PC-9 (cell line): Measurements from ENCODE around the gene CR1. TPM values are rescaled to one million over a fixed set of nuclear protein-coding genes. Genes with fewer than 3 reads are reported as not detected.
"Not testable (repeated sequence)": the region's sequence is repeated elsewhere in the genome, so short reads cannot be mapped to it uniquely, and the experiment has no call there.

Source experiments
- BruUV-seq: library from RNA; stranded (reverse); fragments of 400-500 nt; replicated peaks from 2 replicates; lab custom pipeline; 2021; lab: Mats Ljungman, UMichigan
- CTCF ChIA-PET: fragments of 300-600 bp; sonication (Branson Sonifier 250); formaldehyde crosslinking; loops from one replicate; lab custom pipeline; 2022; ENCODE audit warnings: antibody characterized with exemption; lab: Charles Lee
- POLR2A ChIA-PET: fragments of 300-600 bp; sonication (Branson Sonifier 250); formaldehyde crosslinking; loops from one replicate; lab custom pipeline; 2022; ENCODE audit warnings: antibody characterized with exemption; ENCODE audit not compliant: unreplicated experiment; lab: Charles Lee
- DNase-seq, 2 experiments: peaks; one replicate each; pipeline versions ENCODE4 v3.0.0 to v3.0.0-alpha.2; 2015 to 2022; ENCODE audit warnings: mixed read lengths in 1 of 2
- H2AFZ ChIP-seq: fragments of 200-600 bp; sonication (generic); 2 replicates; pipeline ENCODE4 v1.8.1; 2017; ENCODE audit warnings: antibody characterized with exemption
- H3F3A ChIP-seq: fragments of 200-600 bp; sonication (generic); 2 replicates; pipeline ENCODE4 v1.8.1; 2017; ENCODE audit warnings: antibody characterized with exemption, mild to moderate bottlenecking, low read depth; ENCODE audit not compliant: insufficient read depth
- H3K27ac ChIP-seq: fragments of 200-600 bp; sonication (generic); 2 replicates; pipeline ENCODE4 v1.6.1; 2016; ENCODE audit warnings: mixed run types
- H3K27me3 ChIP-seq: fragments of 200-600 bp; sonication (generic); 2 replicates; pipeline ENCODE4 v1.6.1; 2016; ENCODE audit warnings: low read depth, mixed run types; ENCODE audit not compliant: insufficient read depth
- H3K36me3 ChIP-seq: fragments of 200-600 bp; sonication (generic); 2 replicates; pipeline ENCODE4 v1.6.1; 2016; ENCODE audit warnings: low read depth, mixed run types
- H3K4me1 ChIP-seq: fragments of 200-600 bp; sonication (generic); replicated peaks from 2 replicates; pipeline ENCODE4 v1.6.1; 2016; ENCODE audit warnings: mixed run types; ENCODE audit not compliant: insufficient read depth
- H3K4me2 ChIP-seq: fragments of 200-600 bp; sonication (generic); 2 replicates; pipeline ENCODE4 v1.6.1; 2017; ENCODE audit warnings: mixed run types
- H3K4me3 ChIP-seq: fragments of 200-600 bp; sonication (generic); 2 replicates; pipeline ENCODE4 v1.6.1; 2016; ENCODE audit warnings: mixed run types
- H3K79me2 ChIP-seq: fragments of 200-600 bp; sonication (generic); 2 replicates; pipeline ENCODE4 v1.6.1; 2017; ENCODE audit warnings: low read depth, mixed run types
- H3K9me2 ChIP-seq: fragments of 200-600 bp; sonication (generic); 2 replicates; pipeline ENCODE4 v1.8.1; 2017; ENCODE audit warnings: mild to moderate bottlenecking; ENCODE audit not compliant: insufficient read depth
- H3K9me3 ChIP-seq: fragments of 200-600 bp; sonication (generic); 2 replicates; pipeline ENCODE4 v1.8.1; 2016; ENCODE audit warnings: low read depth; ENCODE audit not compliant: insufficient read depth
- H4K20me1 ChIP-seq: fragments of 200-600 bp; sonication (generic); 2 replicates; pipeline ENCODE4 v1.8.1; 2017; ENCODE audit not compliant: insufficient read depth
- EZH2 ChIP-seq: fragments of 200-600 bp; sonication (generic); IDR thresholded peaks from 2 replicates; pipeline ENCODE4 v1.8.0; 2017; ENCODE audit warnings: antibody characterized with exemption, low read depth
- intact Hi-C: fragments of 100-400 bp; cut with micrococcal nuclease; formaldehyde crosslinking; loops from one replicate; pipeline ENCODE4 v1.10.0; 2022; ENCODE audit not compliant: unreplicated experiment
- total RNA-seq: library from RNA; stranded (reverse); gene quantifications from 2 replicates; pipeline ENCODE4 v1.2.3, GENCODE V29; 2021
- TF ChIP-seq, protein P1 (sequence below): fragments of 200-600 bp; sonication (generic); conservative IDR thresholded peaks from 2 replicates; pipeline ENCODE4 v1.6.1; 2017; ENCODE audit warnings: mixed run types, antibody characterized with exemption, mild to moderate bottlenecking, moderate library complexity

CR1 gene
- total RNA-seq, 1 experiment from 2014 or later = not detected

DNA sequence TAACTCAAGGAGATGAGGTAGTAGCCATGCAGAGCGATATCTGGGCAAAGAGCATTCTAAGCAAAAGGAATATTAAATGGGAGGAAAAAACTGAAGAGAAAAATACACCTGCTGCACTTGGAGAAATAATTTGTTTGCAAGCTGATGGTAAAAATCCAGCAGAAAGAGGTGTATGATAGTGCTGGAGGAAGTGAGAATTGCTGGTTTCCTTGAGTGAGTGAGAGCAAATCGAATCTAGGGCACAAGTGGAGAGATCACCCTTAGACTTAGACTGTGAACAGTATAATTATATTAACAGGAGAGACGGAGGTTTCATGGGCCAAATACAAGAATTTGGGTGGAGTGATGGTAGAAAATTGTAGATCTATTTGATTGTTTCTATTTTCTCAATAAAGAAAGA, 2.7 kb upstream of the CR1 start:
- H3K4me1 ChIP-seq = no peaks in the 10 kb centered on the region
- H3K27ac ChIP-seq = no peak overlapping the region
- no peaks in the 10 kb centered on the region for H4K20me1 ChIP-seq
- no peaks in the 10 kb centered on the region for H3K27me3 ChIP-seq
- H3K36me3 ChIP-seq = no peaks in the 10 kb centered on the region
- ChIA-PET CTCF (interaction anchor here (0.5 kb wide), 1 partner anchor 956 kb away, joined by 12 read pairs; no protein-coding TSS in a partner anchor), POLR2A (no interaction called here)
- no peaks in the 10 kb centered on the region for H3K9me2 ChIP-seq
- no peak overlapping the region for H2AFZ ChIP-seq
- no peak for DNase-seq
- H3F3A ChIP-seq = no peaks in the 10 kb centered on the region
- intact Hi-C loops = no loop called here
- no peaks in the 10 kb centered on the region for H3K79me2 ChIP-seq
- BruUV-seq = no TSS peak
- TF ChIP-seq EZH2 = no peak
- TF ChIP-seq, protein P1, sequence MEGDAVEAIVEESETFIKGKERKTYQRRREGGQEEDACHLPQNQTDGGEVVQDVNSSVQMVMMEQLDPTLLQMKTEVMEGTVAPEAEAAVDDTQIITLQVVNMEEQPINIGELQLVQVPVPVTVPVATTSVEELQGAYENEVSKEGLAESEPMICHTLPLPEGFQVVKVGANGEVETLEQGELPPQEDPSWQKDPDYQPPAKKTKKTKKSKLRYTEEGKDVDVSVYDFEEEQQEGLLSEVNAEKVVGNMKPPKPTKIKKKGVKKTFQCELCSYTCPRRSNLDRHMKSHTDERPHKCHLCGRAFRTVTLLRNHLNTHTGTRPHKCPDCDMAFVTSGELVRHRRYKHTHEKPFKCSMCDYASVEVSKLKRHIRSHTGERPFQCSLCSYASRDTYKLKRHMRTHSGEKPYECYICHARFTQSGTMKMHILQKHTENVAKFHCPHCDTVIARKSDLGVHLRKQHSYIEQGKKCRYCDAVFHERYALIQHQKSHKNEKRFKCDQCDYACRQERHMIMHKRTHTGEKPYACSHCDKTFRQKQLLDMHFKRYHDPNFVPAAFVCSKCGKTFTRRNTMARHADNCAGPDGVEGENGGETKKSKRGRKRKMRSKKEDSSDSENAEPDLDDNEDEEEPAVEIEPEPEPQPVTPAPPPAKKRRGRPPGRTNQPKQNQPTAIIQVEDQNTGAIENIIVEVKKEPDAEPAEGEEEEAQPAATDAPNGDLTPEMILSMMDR = no peak
- H3K4me2 ChIP-seq = no peak overlapping the region
- H3K9me3 ChIP-seq = no peaks in the 10 kb centered on the region
- H3K4me3 ChIP-seq = no peak overlapping the region

DNA sequence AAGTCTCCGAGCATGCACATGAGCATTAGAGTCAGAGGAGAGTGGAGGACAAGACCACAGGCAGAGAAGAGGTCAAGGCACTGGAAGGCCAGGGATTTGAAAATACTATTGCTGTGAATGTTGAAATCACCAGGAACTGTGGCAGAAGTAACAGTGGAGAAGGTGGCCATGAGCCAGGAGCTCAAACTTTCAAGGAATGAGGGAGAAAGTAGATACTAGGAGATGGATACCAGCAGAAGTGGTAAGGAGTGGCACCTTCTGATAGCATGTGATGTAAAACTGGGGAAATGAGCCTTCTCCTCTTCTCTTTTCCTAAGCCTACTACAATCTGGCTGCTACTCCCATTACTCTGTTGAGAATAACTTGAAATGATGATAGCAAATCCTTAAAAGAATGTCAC, 1.8 kb upstream of the CR1 start:
- ChIA-PET CTCF (no interaction called here), POLR2A (no interaction called here)
- Histone ChIP-seq H3K36me3 (no peaks in the 10 kb centered on the region), H3K4me1 (no peaks in the 10 kb centered on the region), H3K9me3 (no peaks in the 10 kb centered on the region), H3K27ac (no peak overlapping the region), H4K20me1 (no peaks in the 10 kb centered on the region), H2AFZ (no peak overlapping the region), H3K27me3 (no peaks in the 10 kb centered on the region), H3K4me2 (no peak overlapping the region), H3K4me3 (no peak overlapping the region), H3K79me2 (no peaks in the 10 kb centered on the region), H3F3A (no peaks in the 10 kb centered on the region), H3K9me2 (no peaks in the 10 kb centered on the region)
- no TSS peak for BruUV-seq
- DNase-seq = no peak
- intact Hi-C loops = no loop called here
- TF ChIP-seq, protein P1 = no peak
- TF ChIP-seq EZH2 = no peak

DNA sequence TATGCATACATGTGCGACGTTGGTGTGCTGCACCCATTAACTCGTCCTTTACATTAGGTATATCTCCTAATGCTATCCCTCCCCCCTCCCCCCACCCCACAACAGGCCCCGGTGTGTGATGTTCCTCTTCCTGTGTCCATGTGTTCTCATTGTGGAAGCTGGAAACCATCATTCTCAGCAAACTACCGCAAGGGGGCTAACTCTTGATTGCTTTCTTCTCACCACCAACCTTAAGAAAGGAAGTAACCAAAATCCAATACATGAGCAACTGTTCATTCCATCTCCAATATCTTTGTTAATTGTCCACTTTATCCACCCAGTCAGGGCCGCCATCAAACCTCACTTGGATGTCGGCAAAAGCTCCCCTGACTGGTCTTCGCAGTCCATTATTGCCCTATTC, 676 bp upstream of the CR1 start:
- CTCF ChIA-PET, H3K27me3 ChIP-seq, H4K20me1 ChIP-seq, H3K4me2 ChIP-seq, H3K36me3 ChIP-seq, H3K4me1 ChIP-seq, H3F3A ChIP-seq, H3K9me2 ChIP-seq, H3K27ac ChIP-seq, DNase-seq, H3K4me3 ChIP-seq, H2AFZ ChIP-seq, H3K9me3 ChIP-seq, BruUV-seq, POLR2A ChIA-PET, H3K79me2 ChIP-seq: not testable (repeated sequence)
- intact Hi-C loops = loop anchor here (5.0 kb wide), 3 partner anchors 313 to 863 kb away; no protein-coding TSS in a partner anchor

DNA sequence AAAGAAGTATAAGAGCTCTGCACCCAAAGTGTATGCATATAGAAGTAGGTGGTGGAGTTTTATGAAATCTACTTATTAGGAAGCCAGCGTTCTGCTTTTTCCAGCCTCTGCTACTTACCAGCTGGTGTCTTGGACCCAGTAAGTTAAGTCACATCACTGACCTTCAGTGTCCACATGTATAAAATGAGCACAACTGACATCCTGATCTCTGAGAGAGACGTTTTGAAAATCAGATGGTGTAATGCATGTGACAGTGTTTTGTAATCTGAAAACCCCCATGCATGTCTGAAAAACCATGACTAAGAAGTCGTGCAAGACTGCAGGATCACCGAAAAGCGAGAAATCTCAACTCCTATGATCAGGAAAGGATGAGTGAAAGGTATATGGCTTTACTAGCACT, 2.0 kb downstream of the CR1 start:
- ChIA-PET POLR2A (no interaction called here), CTCF (no interaction called here)
- Histone ChIP-seq H3K9me2 (no peaks in the 10 kb centered on the region), H3K79me2 (no peaks in the 10 kb centered on the region), H3K27ac (no peak overlapping the region), H3K4me1 (no peaks in the 10 kb centered on the region), H2AFZ (no peak overlapping the region), H3K4me2 (no peak overlapping the region), H3K36me3 (no peaks in the 10 kb centered on the region), H3K9me3 (no peaks in the 10 kb centered on the region), H3K27me3 (peaks cover 18% of the 10 kb centered on the region), H4K20me1 (no peaks in the 10 kb centered on the region), H3K4me3 (no peak overlapping the region), H3F3A (no peaks in the 10 kb centered on the region)
- DNase-seq = no peak
- TF ChIP-seq EZH2 = no peak
- TF ChIP-seq, protein P1 = no peak
- BruUV-seq = no TSS peak
- intact Hi-C loops = loop anchor here (2.0 to 5.0 kb wide), 5 partner anchors 316 to 866 kb away; no protein-coding TSS in a partner anchor
